ENCODE data around the gene ARRB1.
A peak's percentile ranks its signal among the peaks of the same experiment; 100 is the strongest.
"Not testable (repeated sequence)": the region's sequence is repeated elsewhere in the genome, so short reads cannot be mapped to it uniquely, and the experiment has no call there.

ARRB1 gene

DNA sequence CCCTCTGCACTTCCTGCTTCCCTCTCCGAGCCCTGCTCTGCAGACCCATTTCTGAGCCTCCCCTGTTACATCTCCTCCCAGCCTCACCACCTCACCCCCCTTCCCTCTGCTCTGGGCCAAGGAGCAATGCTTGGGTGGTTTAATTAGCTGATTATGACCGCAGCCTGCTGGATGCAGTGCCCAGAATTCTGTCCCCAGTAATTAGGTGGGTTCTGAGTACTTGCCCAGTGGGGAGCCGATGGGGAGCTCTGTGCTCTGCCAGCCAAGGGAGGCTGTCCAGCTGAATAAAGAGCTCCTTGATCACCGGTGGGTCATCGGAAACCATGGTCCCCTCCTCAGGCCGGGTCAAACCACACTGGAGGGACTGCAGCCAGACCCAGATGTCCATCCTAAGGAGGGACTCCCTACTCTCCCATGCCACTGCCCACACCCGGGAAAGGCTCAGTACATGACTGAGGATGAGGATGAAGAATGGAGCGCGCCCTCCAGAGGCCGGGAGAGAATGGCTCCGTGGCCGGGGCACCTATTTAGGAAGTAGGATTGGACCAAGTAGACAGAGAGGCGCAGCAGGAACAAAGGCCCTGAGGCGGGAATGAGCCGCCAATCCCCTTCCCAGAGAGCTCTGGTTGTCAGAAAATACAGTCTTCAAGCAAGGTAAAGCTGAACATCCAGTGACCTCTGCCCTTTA, 9.1 kb downstream of the ARRB1 start:
- no peak for DNase-seq

- no peak for DNase-seq
Measured at GRCh38 chr11:75341612-75342011, 9.8 kb downstream of the ARRB1 start.

GRCh38 chr11:75339685-75340409, 11.6 kb downstream of the ARRB1 start:
- DNase-seq = no peak

DNA sequence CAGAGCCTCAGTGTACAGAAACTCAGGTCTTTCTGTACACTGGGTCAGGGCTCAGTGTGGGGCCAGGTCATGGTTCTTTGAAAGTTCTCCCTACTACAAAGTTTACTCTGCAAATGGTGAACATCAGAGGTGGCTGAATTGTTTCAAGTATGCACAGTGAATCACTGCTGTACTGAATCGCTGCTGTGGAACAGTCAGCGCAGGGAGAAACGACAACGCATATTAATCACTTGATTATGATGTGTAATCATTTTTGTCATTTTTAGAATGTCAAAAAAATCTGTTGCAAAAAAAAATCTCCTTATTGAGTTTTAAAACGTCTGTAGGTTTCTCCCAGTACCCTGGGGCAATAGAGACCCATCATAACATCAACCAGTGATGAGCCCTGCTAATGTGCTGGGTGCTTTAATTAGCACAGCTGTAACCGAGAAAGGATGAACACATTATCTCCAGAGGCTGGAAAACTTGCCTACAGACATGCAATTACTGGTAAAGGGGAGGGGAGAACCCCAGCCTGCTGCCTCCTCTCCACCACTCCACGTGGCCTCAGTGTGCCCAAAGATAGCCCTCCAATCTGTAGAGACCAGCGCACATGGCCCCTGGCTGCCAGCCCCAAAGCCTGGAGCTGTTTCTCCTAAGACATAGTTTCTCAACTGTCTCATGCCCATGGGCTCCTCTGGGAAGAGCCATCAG, 12.8 kb downstream of the ARRB1 start:
- DNase-seq = no peak

DNA sequence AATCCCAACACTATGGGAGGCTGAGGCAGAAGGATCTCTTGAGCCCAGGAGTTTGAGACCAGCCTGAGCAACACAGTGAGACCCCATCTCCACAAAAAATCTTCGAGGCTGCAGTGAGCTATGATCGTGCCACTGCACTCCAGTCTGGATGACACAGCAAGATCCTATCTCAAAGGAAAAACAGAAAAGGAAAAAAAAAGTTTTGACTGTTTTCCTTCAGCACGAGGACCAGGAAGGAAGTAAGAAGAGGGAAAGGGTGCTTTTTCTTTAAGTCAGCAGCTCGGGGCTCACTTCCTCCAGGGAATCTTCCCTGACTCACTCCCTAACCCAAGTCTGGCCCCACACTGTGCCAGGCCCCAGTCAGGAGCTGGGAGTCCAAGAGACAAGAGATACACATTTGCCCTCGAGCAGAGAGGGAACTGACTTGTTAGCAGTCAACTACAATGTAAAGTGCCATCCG, 14.2 kb downstream of the ARRB1 start:
- no peak for DNase-seq

GRCh38 chr11:75334976-75335375, 16.5 kb downstream of the ARRB1 start:
- DNase-seq = no peak

- DNase-seq = no peak
Measured at GRCh38 chr11:75334402-75334891, 17.0 kb downstream of the ARRB1 start.

DNA sequence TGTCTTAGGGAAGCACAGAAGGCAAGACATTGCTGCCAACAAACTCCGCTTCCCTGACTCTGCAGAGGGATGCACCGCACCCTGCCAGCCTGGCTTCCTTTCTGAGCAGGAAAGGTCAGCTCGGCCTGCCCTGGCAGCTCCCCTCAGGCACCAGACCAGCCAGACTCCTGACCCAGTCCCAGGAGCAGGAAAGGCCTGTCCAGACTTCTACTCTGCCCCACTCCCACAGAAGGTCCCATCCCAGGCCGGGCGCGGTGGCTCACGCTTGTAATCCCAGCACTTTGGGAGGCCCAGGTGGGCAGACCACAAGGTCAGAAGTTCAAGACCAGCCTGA, 17.7 kb downstream of the ARRB1 start:
- no peak for DNase-seq

DNA sequence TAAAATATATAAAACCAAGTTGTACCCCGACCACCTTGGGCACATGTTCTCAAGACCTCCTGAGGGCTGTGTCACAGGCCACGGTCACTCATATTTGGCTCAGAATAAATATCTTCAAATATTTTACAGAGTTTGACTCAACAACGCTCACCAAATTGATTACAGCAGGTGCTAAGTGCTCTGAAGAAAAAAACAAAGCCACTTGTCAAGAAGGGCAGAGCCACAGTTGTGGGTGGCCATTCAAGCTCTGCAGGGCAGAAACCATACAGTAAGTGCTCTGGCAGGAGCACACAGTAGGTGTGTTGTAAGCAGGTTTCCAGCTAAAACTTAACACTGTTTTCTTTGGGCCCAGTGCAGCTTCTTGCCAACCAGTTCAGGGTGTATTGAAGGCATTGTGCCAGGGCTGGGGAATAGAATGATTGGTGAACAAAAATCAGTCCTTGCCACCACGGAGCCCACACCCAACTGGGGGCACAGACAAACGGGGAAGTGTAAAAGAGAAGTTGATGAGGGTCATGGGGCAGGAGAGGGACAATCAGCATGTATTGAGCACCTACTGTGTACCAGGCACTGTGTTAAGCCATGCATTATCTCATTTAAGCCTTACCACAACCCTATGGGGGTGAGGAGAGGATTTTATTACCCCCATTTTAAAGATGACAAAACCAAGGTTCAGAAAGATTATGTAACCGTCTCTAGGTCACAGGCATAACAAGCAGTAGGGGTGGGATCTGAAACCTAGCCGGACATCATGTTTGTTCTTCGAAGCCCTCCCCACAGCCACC, 18.2 kb downstream of the ARRB1 start:
- DNase-seq = no peak

GRCh38 chr11:75331761-75332160, 19.7 kb downstream of the ARRB1 start:
- not testable (repeated sequence) for DNase-seq

DNA sequence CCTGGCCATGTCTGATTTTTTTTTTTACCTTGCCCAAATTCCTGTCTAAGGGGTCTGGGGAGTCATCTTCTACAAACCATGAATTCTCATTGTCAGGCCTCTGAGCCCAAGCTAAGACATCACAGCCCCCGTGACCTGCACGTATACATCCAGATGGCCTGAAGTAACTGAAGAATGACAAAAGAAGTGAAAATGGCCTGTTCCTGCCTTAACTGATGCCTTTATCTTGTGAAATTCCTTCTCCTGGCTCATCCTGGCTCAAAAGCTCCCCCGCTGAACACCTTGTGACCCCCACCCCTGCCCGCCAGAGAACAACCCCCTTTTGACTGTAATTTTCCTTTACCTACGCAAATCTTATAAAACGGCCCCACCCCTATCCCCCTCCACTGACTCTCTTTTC, 20.2 kb downstream of the ARRB1 start:
- not testable (repeated sequence) for DNase-seq

DNA sequence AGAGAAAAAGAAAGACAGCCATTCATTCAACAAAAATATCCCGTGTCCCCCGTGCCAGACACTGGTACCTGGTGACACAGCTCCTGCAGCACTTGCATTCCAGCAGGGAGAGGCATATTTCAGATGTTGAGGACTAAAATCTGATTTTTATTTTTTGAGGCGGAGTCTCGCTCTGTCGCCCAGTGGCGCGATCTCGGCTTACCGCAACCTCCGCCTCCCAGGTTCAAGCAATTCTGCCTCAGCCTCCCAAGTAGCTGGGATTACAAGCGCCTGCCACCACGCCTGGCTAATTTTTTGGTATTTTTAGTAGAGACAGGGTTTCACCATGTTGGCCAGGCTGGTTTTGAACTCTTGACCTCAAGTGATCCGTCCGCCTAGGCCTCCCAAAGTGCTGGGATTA, 20.6 kb downstream of the ARRB1 start:
- DNase-seq = not testable (repeated sequence)

- DNase-seq = no peak
Measured at GRCh38 chr11:75330291-75330690, 21.2 kb downstream of the ARRB1 start.

DNA sequence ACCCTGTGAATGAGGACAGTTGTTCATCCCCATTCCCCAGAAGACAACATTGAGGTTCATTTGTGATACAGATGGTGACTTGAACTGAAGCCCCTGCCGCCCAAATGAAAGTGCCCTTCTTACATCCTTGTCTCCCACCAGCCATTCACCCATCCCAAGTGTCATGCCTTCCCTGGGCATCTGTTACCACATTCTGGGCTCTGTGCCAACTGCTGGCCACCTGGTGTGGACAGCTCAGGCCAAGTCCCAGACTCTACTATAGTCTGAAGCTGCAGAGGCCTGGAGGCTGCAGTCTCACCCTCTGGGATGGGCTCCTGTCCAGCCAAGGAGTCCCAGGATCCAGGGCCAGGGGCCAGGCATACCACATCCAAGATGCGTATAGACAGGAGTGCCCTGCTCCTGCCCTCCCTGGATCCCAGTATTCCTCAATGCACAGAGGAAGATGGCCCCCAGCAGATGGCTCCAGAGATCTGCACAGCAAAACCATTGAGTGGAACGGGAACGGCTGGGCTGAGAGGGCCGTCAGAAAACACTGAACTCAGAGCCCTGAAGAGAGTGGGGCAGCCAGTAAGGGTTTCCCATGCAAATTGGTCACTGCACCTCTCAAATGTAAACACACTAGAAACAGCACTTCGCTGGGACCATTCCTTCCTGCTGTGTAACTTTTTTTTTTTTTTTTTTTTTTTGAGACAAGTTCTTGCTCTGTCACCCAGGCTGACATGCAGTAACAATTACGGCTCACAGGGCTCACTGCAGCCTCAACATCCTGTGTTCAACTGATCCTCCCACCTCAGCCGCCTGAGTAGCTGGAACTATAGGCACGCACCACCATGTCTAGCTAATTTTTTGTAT, 22.8 kb downstream of the ARRB1 start:
- peak; percentile 58 for DNase-seq

DNA sequence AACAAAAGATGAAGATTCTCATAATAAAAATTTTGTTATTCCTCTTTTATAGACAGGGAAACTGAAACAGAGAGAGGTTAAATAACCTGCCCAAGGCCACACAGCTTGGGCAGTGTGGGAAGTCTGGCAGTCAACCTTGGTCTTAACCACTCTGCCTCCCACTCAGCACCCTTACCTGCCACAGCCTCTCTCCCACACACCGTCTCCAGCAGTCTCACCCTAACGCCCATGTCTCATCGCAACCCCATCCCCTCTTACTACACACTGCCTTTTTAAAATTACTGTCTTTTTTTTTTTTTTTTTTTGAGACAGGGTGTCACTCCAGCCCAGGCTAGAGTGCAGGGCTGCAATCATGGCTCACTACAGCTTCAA, 25.0 kb downstream of the ARRB1 start:
- no peak for DNase-seq

DNA sequence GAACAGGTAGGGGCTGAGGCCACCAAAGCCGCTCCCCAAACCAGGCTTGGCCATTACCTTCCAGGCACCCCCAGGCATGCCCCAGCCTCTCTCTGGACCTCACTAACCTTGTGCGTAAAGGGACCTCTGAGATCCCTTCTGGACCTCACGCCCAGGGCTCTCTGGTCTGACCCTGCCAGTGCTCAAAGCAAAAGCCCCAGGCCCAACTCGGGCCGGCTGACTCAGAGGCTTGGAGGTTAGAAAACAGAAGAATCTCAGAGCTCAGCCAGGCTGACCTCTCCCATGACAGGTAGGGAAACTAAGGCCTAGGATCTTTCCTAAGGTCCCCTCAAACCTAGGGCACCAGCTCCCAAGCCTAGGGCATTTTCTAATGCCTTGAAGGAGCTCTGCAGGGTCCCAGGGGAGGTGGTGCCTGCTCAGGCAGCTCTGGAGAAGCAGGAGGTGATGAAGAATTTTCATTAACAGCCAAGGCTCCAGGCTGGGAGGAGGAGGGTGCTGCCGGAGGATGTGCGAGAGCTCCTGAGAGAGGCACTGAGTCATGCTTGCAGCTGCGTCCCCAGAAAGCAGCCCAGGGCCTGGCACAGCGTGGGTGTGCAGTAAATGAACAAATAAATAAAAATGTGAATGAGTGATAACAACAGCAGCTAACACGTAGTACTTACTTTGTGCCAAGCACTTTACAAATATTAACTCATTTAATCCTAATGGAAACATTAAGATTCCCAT, 25.6 kb downstream of the ARRB1 start:
- no peak for DNase-seq

GRCh38 chr11:75324740-75325139, 26.7 kb downstream of the ARRB1 start:
- no peak for DNase-seq

GRCh38 chr11:75324189-75324588, 27.3 kb downstream of the ARRB1 start:
- DNase-seq = no peak

DNA sequence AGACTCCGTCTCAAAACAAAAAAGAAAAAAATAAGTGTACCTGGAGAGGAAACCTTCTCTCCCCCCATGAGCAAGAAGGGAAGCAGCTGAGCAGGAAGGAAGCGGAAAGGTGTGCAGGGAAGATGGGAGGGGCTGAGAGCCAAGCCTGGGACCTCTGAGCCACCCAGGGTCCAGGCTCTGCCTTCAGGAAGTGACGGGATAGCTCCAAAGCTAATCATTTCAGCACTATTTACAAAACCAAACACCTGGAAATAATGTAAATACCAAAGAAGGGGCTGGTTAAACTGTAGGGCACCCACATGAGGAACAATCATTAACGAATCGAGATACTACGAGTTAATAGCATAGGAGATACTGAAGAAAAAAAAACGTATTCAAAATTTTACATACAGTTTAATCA, 27.9 kb downstream of the ARRB1 start:
- no peak for DNase-seq

GRCh38 chr11:75320643-75321042, 30.8 kb downstream of the ARRB1 start:
- no peak for DNase-seq

DNA sequence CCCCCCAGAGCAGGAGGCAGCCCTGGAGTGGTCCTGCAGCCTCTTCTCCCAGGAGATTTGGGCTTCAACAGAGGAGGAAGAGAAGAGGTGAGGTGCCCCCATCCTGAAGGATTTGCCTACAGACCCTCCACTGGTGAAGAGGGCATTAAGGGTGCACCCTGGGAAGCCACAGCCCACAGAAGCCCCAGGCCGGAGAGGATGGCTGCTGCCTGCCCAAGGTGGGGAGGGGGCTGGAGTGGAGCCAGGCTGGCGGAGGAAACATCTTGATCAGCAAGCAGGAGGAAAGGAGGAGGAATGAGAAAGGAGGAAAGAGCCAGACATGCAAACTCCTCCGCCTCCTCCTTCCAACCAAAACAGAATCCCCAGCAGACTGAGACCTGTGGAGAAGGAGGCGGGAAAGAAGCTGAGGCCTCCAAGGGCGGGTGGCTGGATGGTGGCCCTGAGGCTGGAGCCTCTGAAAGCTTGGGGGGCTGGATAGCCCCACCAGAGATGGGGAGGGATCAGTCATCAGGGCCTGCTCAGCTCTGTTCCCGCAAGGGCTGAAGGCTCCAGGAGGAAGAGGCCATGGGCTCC, 31.3 kb downstream of the ARRB1 start:
- DNase-seq = no peak

Measured in RPMI8226 (cell line).